Measurements from ENCODE around the gene SLC30A2. TPM values are rescaled to one million over a fixed set of nuclear protein-coding genes. Genes with fewer than 3 reads are reported as not detected.
A peak's percentile ranks its signal among the peaks of the same experiment; 100 is the strongest.

The SLC30A2 gene
- total RNA-seq, 2 donors from 2014 or later = 44.5 to 64.6 TPM

GRCh38 chr1:26015358-26015757 is 30.6 kb downstream of the SLC30A2 start:
- Histone ChIP-seq H3K27me3 (no peaks in the 10 kb centered on the region), H3K27ac (no peak overlapping the region), H3K4me1 (peaks cover 11% of the 10 kb centered on the region), H3K36me3 (replicated peaks in 1 of 2; ENCODE audit: insufficient read depth in 1 of 2, low read depth in 2 of 2) (no peaks in the 10 kb centered on the region), H3K4me3 (no peak overlapping the region), H3K9me3 (no peaks in the 10 kb centered on the region)
- DNase-seq (peak in 1 of 4 donors; percentile 70), ATAC-seq (no peak)
- TF ChIP-seq CTCF (IDR thresholded peaks at IDR 0.05) = no peak
- TF ChIP-seq POLR2A (IDR thresholded peaks at IDR 0.05) = no peak
- WGBS, 2 donors = 85 to 86% methylated on average over 2 of the region's 2 CpGs
- intact Hi-C loops (cut with DNase I) = no loop called here

GRCh38 chr1:26014179-26014578 is 31.7 kb downstream of the SLC30A2 start:
- no peak for ATAC-seq
- H3K4me3 ChIP-seq = no peak overlapping the region
- intact Hi-C loops (cut with DNase I) = no loop called here

DNA sequence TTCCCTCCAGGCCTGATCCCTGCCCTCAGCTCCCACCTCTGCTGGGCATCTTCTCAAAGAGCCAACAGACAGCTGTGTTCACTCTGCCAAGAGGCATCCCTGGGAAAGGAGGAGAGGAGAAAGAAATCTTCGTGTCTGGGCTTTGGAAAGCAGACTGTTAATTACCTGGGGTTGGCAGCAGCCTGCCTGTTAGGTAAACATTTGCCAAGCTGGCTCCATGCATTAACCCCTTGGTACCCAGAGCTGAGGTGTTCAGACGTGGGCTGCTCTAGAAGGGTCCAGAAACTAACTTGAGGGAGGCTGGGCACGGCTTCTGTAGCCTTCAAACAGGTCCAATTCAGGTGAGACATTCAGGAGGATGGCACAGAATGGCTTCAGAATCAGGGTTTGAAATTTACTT is 33.1 kb downstream of the SLC30A2 start:
- Histone ChIP-seq H3K27me3 (no peaks in the 10 kb centered on the region), H3K9me3 (no peaks in the 10 kb centered on the region), H3K4me3 (no peak overlapping the region), H3K27ac (no peak overlapping the region), H3K36me3 (replicated peaks in 1 of 2; ENCODE audit: insufficient read depth in 1 of 2, low read depth in 2 of 2) (no peaks in the 10 kb centered on the region), H3K4me1 (peaks cover 11% of the 10 kb centered on the region)
- no peak for ATAC-seq
- peak in 1 of 4 donors; percentile 52 for DNase-seq
- intact Hi-C loops (cut with DNase I) = no loop called here
- 13 to 29% methylated on average over 1 to 3 of the region's 3 CpGs for WGBS, 2 donors
- TF ChIP-seq CTCF (IDR thresholded peaks at IDR 0.05) (no peak), POLR2A (IDR thresholded peaks at IDR 0.05) (no peak)

More at GRCh38 chr1:26014179-26014578, 31.7 kb downstream of the SLC30A2 start:
- no peaks in the 10 kb centered on the region for H3K36me3 ChIP-seq (replicated peaks in 1 of 2; ENCODE audit: insufficient read depth in 1 of 2, low read depth in 2 of 2)
- no peak for DNase-seq
- no peak overlapping the region for H3K27ac ChIP-seq
- TF ChIP-seq POLR2A (IDR thresholded peaks at IDR 0.05) (no peak), CTCF (IDR thresholded peaks at IDR 0.05) (no peak)
- no peaks in the 10 kb centered on the region for H3K9me3 ChIP-seq
- peaks cover 11% of the 10 kb centered on the region for H3K4me1 ChIP-seq
- H3K27me3 ChIP-seq = no peaks in the 10 kb centered on the region
- 84 to 94% methylated on average over 2 of the region's 2 CpGs for WGBS, 2 donors

DNA sequence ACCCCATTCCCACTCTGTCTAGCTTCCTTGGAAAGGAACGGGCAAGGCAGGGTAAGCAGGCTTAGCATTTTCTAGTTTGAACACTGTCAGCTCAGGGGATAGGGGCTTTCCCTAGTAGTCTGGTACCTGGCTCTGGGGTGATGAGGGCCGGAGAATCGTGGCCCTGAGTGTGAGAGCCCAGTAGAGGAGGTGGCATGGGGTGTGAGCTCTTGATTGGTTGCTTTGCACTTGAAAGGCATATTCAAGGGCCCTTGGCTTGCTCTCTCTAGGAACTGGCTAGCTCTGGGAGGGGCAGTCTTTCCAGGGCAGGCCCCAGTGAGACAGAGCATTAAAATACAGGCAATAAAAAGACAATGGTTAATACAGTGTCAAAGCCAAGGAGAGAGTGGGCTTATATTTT is 35.1 kb downstream of the SLC30A2 start:
- TF ChIP-seq POLR2A (IDR thresholded peaks at IDR 0.05) (no peak), CTCF (IDR thresholded peaks at IDR 0.05) (no peak)
- WGBS, 2 donors = 72 to 79% methylated on average over 3 of the region's 3 CpGs
- intact Hi-C loops (cut with DNase I) = no loop called here
- no peak overlapping the region for H3K27ac ChIP-seq
- no peak overlapping the region for H3K4me3 ChIP-seq
- no peaks in the 10 kb centered on the region for H3K36me3 ChIP-seq (replicated peaks in 1 of 2; ENCODE audit: insufficient read depth in 1 of 2, low read depth in 2 of 2)
- no peaks in the 10 kb centered on the region for H3K9me3 ChIP-seq
- H3K4me1 ChIP-seq = peaks cover 11% of the 10 kb centered on the region
- DNase-seq (no peak), ATAC-seq (no peak)
- H3K27me3 ChIP-seq = no peaks in the 10 kb centered on the region

GRCh38 chr1:26009796-26010447 is 36.0 kb downstream of the SLC30A2 start:
- peaks cover 16% of the 10 kb centered on the region for H3K4me1 ChIP-seq
- intact Hi-C loops (cut with DNase I) = loop anchor here (10.0 kb wide), 1 partner anchor 175 kb away; no protein-coding TSS in a partner anchor
- no peaks in the 10 kb centered on the region for H3K27me3 ChIP-seq
- ATAC-seq (no peak), DNase-seq (no peak)
- H3K36me3 ChIP-seq (replicated peaks in 1 of 2; ENCODE audit: insufficient read depth in 1 of 2, low read depth in 2 of 2) = no peaks in the 10 kb centered on the region
- TF ChIP-seq POLR2A (IDR thresholded peaks at IDR 0.05) = no peak
- no peak for TF ChIP-seq CTCF (IDR thresholded peaks at IDR 0.05)
- no peak overlapping the region for H3K27ac ChIP-seq
- WGBS, 2 donors = 65 to 66% methylated on average over 6 of the region's 6 CpGs
- H3K4me3 ChIP-seq = no peak overlapping the region
- no peaks in the 10 kb centered on the region for H3K9me3 ChIP-seq
